ENCODE results near the gene ICE2.

ICE2 gene

GRCh38 chr15:60493166-60493565, 14.2 kb upstream of the ICE2 start:
- H2BK15ac ChIP-seq (ENCODE audit: low read length), result no peak overlapping the region
- H3K23ac ChIP-seq (ENCODE audit: low read depth, low read length, poor library complexity), result no peak overlapping the region
- no CpG with 5 or more reads among the region's 4 CpGs for WGBS, 2 donors (ENCODE audit: extremely low coverage in 2 of 2, insufficient read length in 2 of 2, insufficient replicate concordance in 1 of 2)
- H3K36me3 ChIP-seq (replicated peaks in 1 of 2; ENCODE audit: control insufficient read depth in 2 of 2, insufficient read depth in 2 of 2, low read length in 2 of 2), result no peaks in the 10 kb centered on the region
- no peaks in the 10 kb centered on the region for H3K27me3 ChIP-seq (ENCODE audit: control insufficient read depth in 3 of 3, insufficient read depth in 3 of 3, low read depth in 1 of 3, low read length in 3 of 3)
- no peak overlapping the region for H2AK5ac ChIP-seq (ENCODE audit: low read depth, low read length)
- H2BK120ac ChIP-seq (ENCODE audit: low read depth, low read length), result no peak overlapping the region
- H2BK5ac ChIP-seq (ENCODE audit: low read length), result no peak overlapping the region
- H3K9ac ChIP-seq (ENCODE audit: low read depth, low read length, poor library complexity), result no peak overlapping the region
- H3K4me1 ChIP-seq (ENCODE audit: control insufficient read depth in 2 of 2, insufficient read depth in 1 of 2, low read depth in 1 of 2, low read length in 2 of 2), result peaks cover 0 to 4% of the 10 kb centered on the region in 2 donors
- H3K18ac ChIP-seq (ENCODE audit: low read length), result no peak overlapping the region
- no peak overlapping the region for H3K14ac ChIP-seq (ENCODE audit: low read length)
- no peaks in the 10 kb centered on the region for H3K79me1 ChIP-seq (ENCODE audit: low read depth, low read length)
- H3K9me3 ChIP-seq (replicated peaks in 1 of 2; ENCODE audit: control insufficient read depth in 2 of 2, insufficient read depth in 1 of 2, low read depth in 1 of 2, low read length in 2 of 2), result no peaks in the 10 kb centered on the region
- H2BK12ac ChIP-seq (ENCODE audit: low read length), result no peak overlapping the region
- no peak overlapping the region for H3K27ac ChIP-seq (replicated peaks; ENCODE audit: low read length)
- DNase-seq (ENCODE audit: low spot score), result no peak
- H4K91ac ChIP-seq (ENCODE audit: low read depth, low read length, poor library complexity), result no peak overlapping the region
- no peak overlapping the region for H4K8ac ChIP-seq (ENCODE audit: low read depth, low read length)
- H2AFZ ChIP-seq (ENCODE audit: low read length), result no peak overlapping the region
- H3K4me2 ChIP-seq (ENCODE audit: insufficient read depth, low read length, poor library complexity, severe bottlenecking), result no peak overlapping the region
- H3K4me3 ChIP-seq (ENCODE audit: low read length in 2 of 2), result no peak overlapping the region
- no peak overlapping the region for H3K4ac ChIP-seq (ENCODE audit: low read length)

GRCh38 chr15:60486742-60487141, 7.8 kb upstream of the ICE2 start:
- WGBS, 2 donors (ENCODE audit: extremely low coverage in 2 of 2, insufficient read length in 2 of 2, insufficient replicate concordance in 1 of 2), result no CpG with 5 or more reads among the region's 2 CpGs

GRCh38 chr15:60485365-60486055, 6.6 kb upstream of the ICE2 start:
- no peak overlapping the region for H3K18ac ChIP-seq (ENCODE audit: low read length)
- H2BK5ac ChIP-seq (ENCODE audit: low read length), result no peak overlapping the region
- no peak overlapping the region for H4K8ac ChIP-seq (ENCODE audit: low read depth, low read length)
- H3K9me3 ChIP-seq (replicated peaks in 1 of 2; ENCODE audit: control insufficient read depth in 2 of 2, insufficient read depth in 1 of 2, low read depth in 1 of 2, low read length in 2 of 2), result no peaks in the 10 kb centered on the region
- H2AK5ac ChIP-seq (ENCODE audit: low read depth, low read length), result no peak overlapping the region
- no peaks in the 10 kb centered on the region for H3K4me1 ChIP-seq (ENCODE audit: control insufficient read depth in 2 of 2, insufficient read depth in 1 of 2, low read depth in 1 of 2, low read length in 2 of 2)
- no peak overlapping the region for H4K91ac ChIP-seq (ENCODE audit: low read depth, low read length, poor library complexity)
- H3K27ac ChIP-seq (replicated peaks; ENCODE audit: low read length), result no peak overlapping the region
- no peaks in the 10 kb centered on the region for H3K79me1 ChIP-seq (ENCODE audit: low read depth, low read length)
- H2BK120ac ChIP-seq (ENCODE audit: low read depth, low read length), result no peak overlapping the region
- no peaks in the 10 kb centered on the region for H3K27me3 ChIP-seq (ENCODE audit: control insufficient read depth in 3 of 3, insufficient read depth in 3 of 3, low read depth in 1 of 3, low read length in 3 of 3)
- no peak overlapping the region for H3K4me3 ChIP-seq (ENCODE audit: low read length in 2 of 2)
- H3K9ac ChIP-seq (ENCODE audit: low read depth, low read length, poor library complexity), result no peak overlapping the region
- H3K36me3 ChIP-seq (replicated peaks in 1 of 2; ENCODE audit: control insufficient read depth in 2 of 2, insufficient read depth in 2 of 2, low read length in 2 of 2), result no peaks in the 10 kb centered on the region
- H3K14ac ChIP-seq (ENCODE audit: low read length), result no peak overlapping the region
- H2BK15ac ChIP-seq (ENCODE audit: low read length), result no peak overlapping the region
- H3K4ac ChIP-seq (ENCODE audit: low read length), result no peak overlapping the region
- H3K4me2 ChIP-seq (ENCODE audit: insufficient read depth, low read length, poor library complexity, severe bottlenecking), result no peak overlapping the region
- no peak overlapping the region for H3K23ac ChIP-seq (ENCODE audit: low read depth, low read length, poor library complexity)
- DNase-seq (ENCODE audit: low spot score), result no peak
- H2AFZ ChIP-seq (ENCODE audit: low read length), result no peak overlapping the region
- H2BK12ac ChIP-seq (ENCODE audit: low read length), result no peak overlapping the region
- no CpG with 5 or more reads among the region's 6 CpGs for WGBS, 2 donors (ENCODE audit: extremely low coverage in 2 of 2, insufficient read length in 2 of 2, insufficient replicate concordance in 1 of 2)

More at GRCh38 chr15:60486742-60487141, 7.8 kb upstream of the ICE2 start:
- no peak overlapping the region for H3K9ac ChIP-seq (ENCODE audit: low read depth, low read length, poor library complexity)
- no peaks in the 10 kb centered on the region for H3K36me3 ChIP-seq (replicated peaks in 1 of 2; ENCODE audit: control insufficient read depth in 2 of 2, insufficient read depth in 2 of 2, low read length in 2 of 2)
- DNase-seq (ENCODE audit: low spot score), result no peak
- no peak overlapping the region for H3K14ac ChIP-seq (ENCODE audit: low read length)
- H3K4me1 ChIP-seq (ENCODE audit: control insufficient read depth in 2 of 2, insufficient read depth in 1 of 2, low read depth in 1 of 2, low read length in 2 of 2), result no peaks in the 10 kb centered on the region
- no peak overlapping the region for H2BK5ac ChIP-seq (ENCODE audit: low read length)
- no peak overlapping the region for H2BK15ac ChIP-seq (ENCODE audit: low read length)
- no peak overlapping the region for H3K27ac ChIP-seq (replicated peaks; ENCODE audit: low read length)
- H2AFZ ChIP-seq (ENCODE audit: low read length), result no peak overlapping the region
- no peak overlapping the region for H2AK5ac ChIP-seq (ENCODE audit: low read depth, low read length)
- no peak overlapping the region for H2BK12ac ChIP-seq (ENCODE audit: low read length)
- no peak overlapping the region for H2BK120ac ChIP-seq (ENCODE audit: low read depth, low read length)
- no peak overlapping the region for H3K4me2 ChIP-seq (ENCODE audit: insufficient read depth, low read length, poor library complexity, severe bottlenecking)
- H4K91ac ChIP-seq (ENCODE audit: low read depth, low read length, poor library complexity), result no peak overlapping the region
- no peak overlapping the region for H4K8ac ChIP-seq (ENCODE audit: low read depth, low read length)
- no peak overlapping the region for H3K4ac ChIP-seq (ENCODE audit: low read length)
- H3K27me3 ChIP-seq (ENCODE audit: control insufficient read depth in 3 of 3, insufficient read depth in 3 of 3, low read depth in 1 of 3, low read length in 3 of 3), result no peaks in the 10 kb centered on the region
- H3K4me3 ChIP-seq (ENCODE audit: low read length in 2 of 2), result no peak overlapping the region
- no peak overlapping the region for H3K23ac ChIP-seq (ENCODE audit: low read depth, low read length, poor library complexity)
- H3K9me3 ChIP-seq (replicated peaks in 1 of 2; ENCODE audit: control insufficient read depth in 2 of 2, insufficient read depth in 1 of 2, low read depth in 1 of 2, low read length in 2 of 2), result no peaks in the 10 kb centered on the region
- H3K18ac ChIP-seq (ENCODE audit: low read length), result no peak overlapping the region
- H3K79me1 ChIP-seq (ENCODE audit: low read depth, low read length), result no peaks in the 10 kb centered on the region

- no peak overlapping the region for H4K8ac ChIP-seq (ENCODE audit: low read depth, low read length)
- peaks cover 4% of the 10 kb centered on the region for H3K79me1 ChIP-seq (ENCODE audit: low read depth, low read length)
- no peak overlapping the region for H2BK12ac ChIP-seq (ENCODE audit: low read length)
- H3K18ac ChIP-seq (ENCODE audit: low read length), result no peak overlapping the region
- H3K9ac ChIP-seq (ENCODE audit: low read depth, low read length, poor library complexity), result no peak overlapping the region
- H3K4ac ChIP-seq (ENCODE audit: low read length), result no peak overlapping the region
- no peak overlapping the region for H3K4me2 ChIP-seq (ENCODE audit: insufficient read depth, low read length, poor library complexity, severe bottlenecking)
- no peak overlapping the region for H3K14ac ChIP-seq (ENCODE audit: low read length)
- H2BK15ac ChIP-seq (ENCODE audit: low read length), result no peak overlapping the region
- H3K27ac ChIP-seq (replicated peaks; ENCODE audit: low read length), result no peak overlapping the region
- no peak overlapping the region for H3K23ac ChIP-seq (ENCODE audit: low read depth, low read length, poor library complexity)
- H2BK5ac ChIP-seq (ENCODE audit: low read length), result no peak overlapping the region
- peaks cover 0 to 2% of the 10 kb centered on the region in 2 donors for H3K4me1 ChIP-seq (ENCODE audit: control insufficient read depth in 2 of 2, insufficient read depth in 1 of 2, low read depth in 1 of 2, low read length in 2 of 2)
- no peaks in the 10 kb centered on the region for H3K27me3 ChIP-seq (ENCODE audit: control insufficient read depth in 3 of 3, insufficient read depth in 3 of 3, low read depth in 1 of 3, low read length in 3 of 3)
- no peak overlapping the region for H4K91ac ChIP-seq (ENCODE audit: low read depth, low read length, poor library complexity)
- no peak overlapping the region for H2BK120ac ChIP-seq (ENCODE audit: low read depth, low read length)
- H3K4me3 ChIP-seq (ENCODE audit: low read length in 2 of 2), result no peak overlapping the region
- DNase-seq (ENCODE audit: low spot score), result no peak
- no peaks in the 10 kb centered on the region for H3K9me3 ChIP-seq (replicated peaks in 1 of 2; ENCODE audit: control insufficient read depth in 2 of 2, insufficient read depth in 1 of 2, low read depth in 1 of 2, low read length in 2 of 2)
- H2AFZ ChIP-seq (ENCODE audit: low read length), result no peak overlapping the region
- no peaks in the 10 kb centered on the region for H3K36me3 ChIP-seq (replicated peaks in 1 of 2; ENCODE audit: control insufficient read depth in 2 of 2, insufficient read depth in 2 of 2, low read length in 2 of 2)
- no CpG with 5 or more reads among the region's 3 CpGs for WGBS, 2 donors (ENCODE audit: extremely low coverage in 2 of 2, insufficient read length in 2 of 2, insufficient replicate concordance in 1 of 2)
- H2AK5ac ChIP-seq (ENCODE audit: low read depth, low read length), result no peak overlapping the region
Measured at GRCh38 chr15:60483042-60483441, 4.1 kb upstream of the ICE2 start.

Measured in neuronal stem cell (in vitro differentiated cells).